OCI-M2 (cell line): ENCODE data around the gene GATD1.

Experiments
- DNase-seq: peaks from one replicate; lab custom pipeline; 2025; ENCODE audit not compliant: unreplicated experiment; lab: John Stamatoyannopoulos, UW

Gene GATD1

GRCh38 chr11:777288-778255, at the start of gene GATD1:
Gene GATD1, minus strand, starts transcription at chr11:777487. Its CDS starts 25 bp downstream, at chr11:777462.
- DNase-seq, result no peak

- DNase-seq, result no peak
Measured at GRCh38 chr11:826836-827145, 49.5 kb upstream of the GATD1 start.

- no peak for DNase-seq
Measured at GRCh38 chr11:826227-826621, 48.9 kb upstream of the GATD1 start.

GRCh38 chr11:825366-826226, 48.3 kb upstream of the GATD1 start:
- no peak for DNase-seq

GRCh38 chr11:824942-825341, 47.7 kb upstream of the GATD1 start:
- no peak for DNase-seq

GRCh38 chr11:824292-824880, 47.1 kb upstream of the GATD1 start:
- DNase-seq, result no peak

GRCh38 chr11:823441-824291, 46.4 kb upstream of the GATD1 start:
- no peak for DNase-seq

- no peak for DNase-seq
Measured at GRCh38 chr11:821512-822371, 44.5 kb upstream of the GATD1 start.

- DNase-seq, result no peak
Measured at GRCh38 chr11:820655-821511, 43.6 kb upstream of the GATD1 start.

- no peak for DNase-seq
Measured at GRCh38 chr11:819943-820649, 42.8 kb upstream of the GATD1 start.

GRCh38 chr11:819129-819931, 42.0 kb upstream of the GATD1 start:
- DNase-seq, result no peak

GRCh38 chr11:818396-819128, 41.3 kb upstream of the GATD1 start, which contains the start of gene PNPLA2:
Gene PNPLA2, plus strand, starts transcription at chr11:818914. Its CDS starts 805 bp downstream, at chr11:819719.
- DNase-seq, result no peak

GRCh38 chr11:816433-816779, 39.1 kb upstream of the GATD1 start:
- DNase-seq, result no peak

- no peak for DNase-seq
Measured at GRCh38 chr11:815675-816432, 38.6 kb upstream of the GATD1 start.

- no peak for DNase-seq
Measured at GRCh38 chr11:813456-814096, 36.3 kb upstream of the GATD1 start.

- DNase-seq, result no peak
Measured at GRCh38 chr11:813072-813455, 35.8 kb upstream of the GATD1 start.
